ENCODE measurements around the gene MVB12B. TPM values are rescaled to one million over a fixed set of nuclear protein-coding genes. Genes with fewer than 3 reads are reported as not detected.

The MVB12B gene
- total RNA-seq, 2 donors from 2014 or later = 16.1 to 17.2 TPM

GRCh38 chr9:126301985-126302603, 24.5 kb upstream of the MVB12B start:
- peak; percentile 57 for ATAC-seq
- intact Hi-C loops (cut with DNase I, micrococcal nuclease) = loop anchor here in 1 of 2 donors (5.0 kb wide), 1 partner anchor 95 kb away; no protein-coding TSS in a partner anchor

GRCh38 chr9:126302730-126303129, 23.9 kb upstream of the MVB12B start:
- DNase-seq (no peak), ATAC-seq (no peak)
- intact Hi-C loops (cut with DNase I, micrococcal nuclease) = loop anchor here in 1 of 2 donors (5.0 kb wide), 1 partner anchor 95 kb away; no protein-coding TSS in a partner anchor

More at GRCh38 chr9:126301985-126302603, 24.5 kb upstream of the MVB12B start:
- peak in 1 of 2 donors; percentile 59 for DNase-seq

- DNase-seq = no peak
- ATAC-seq = peak; percentile 47
- intact Hi-C loops (cut with DNase I, micrococcal nuclease) = loop anchor here in 1 of 2 donors (5.0 kb wide), 1 partner anchor 94 kb away; no protein-coding TSS in a partner anchor
Observed at GRCh38 chr9:126303488-126303887, 23.1 kb upstream of the MVB12B start.

- intact Hi-C loops (cut with DNase I, micrococcal nuclease) = loop anchor here in 1 of 2 donors (5.0 kb wide), 1 partner anchor 93 kb away; no protein-coding TSS in a partner anchor
- ATAC-seq = no peak
- DNase-seq = no peak
Observed at GRCh38 chr9:126304207-126304970, 22.2 kb upstream of the MVB12B start.

- intact Hi-C loops (cut with DNase I, micrococcal nuclease) = loop anchor here in 1 of 2 donors (5.0 kb wide), 1 partner anchor 92 kb away; no protein-coding TSS in a partner anchor
- DNase-seq (no peak), ATAC-seq (no peak)
Observed at GRCh38 chr9:126304971-126305320, 21.7 kb upstream of the MVB12B start.

- DNase-seq (no peak), ATAC-seq (no peak)
- intact Hi-C loops (cut with DNase I, micrococcal nuclease) = no loop called here
Observed at GRCh38 chr9:126306071-126306647, 20.5 kb upstream of the MVB12B start.

- intact Hi-C loops (cut with DNase I, micrococcal nuclease) = no loop called here
- no peak for ATAC-seq
- DNase-seq = no peak
Observed at GRCh38 chr9:126307322-126308061, 19.1 kb upstream of the MVB12B start.

GRCh38 chr9:126309427-126310189, 17.0 kb upstream of the MVB12B start:
- no peak for ATAC-seq
- intact Hi-C loops (cut with DNase I, micrococcal nuclease) = loop anchor here in 1 of 2 donors (10.0 kb wide), 1 partner anchor 95 kb away; no protein-coding TSS in a partner anchor
- no peak for DNase-seq

GRCh38 chr9:126312584-126313551, 13.8 kb upstream of the MVB12B start:
- ATAC-seq = no peak
- intact Hi-C loops (cut with DNase I, micrococcal nuclease) = loop anchor here in 1 of 2 donors (10.0 kb wide), 1 partner anchor 92 kb away; no protein-coding TSS in a partner anchor
- DNase-seq = no peak

GRCh38 chr9:126316085-126316655, 10.5 kb upstream of the MVB12B start:
- intact Hi-C loops (cut with DNase I, micrococcal nuclease) = loop anchor here (5.0 to 10.0 kb wide), 2 partner anchors 71 to 89 kb away; no protein-coding TSS in a partner anchor
- DNase-seq (no peak), ATAC-seq (no peak)

- ATAC-seq = peak; percentile 85
- intact Hi-C loops (cut with DNase I, micrococcal nuclease) = loop anchor here (5.0 to 10.0 kb wide), 2 partner anchors 70 to 87 kb away; no protein-coding TSS in a partner anchor
- DNase-seq = peak in 1 of 2 donors; percentile 58
Observed at GRCh38 chr9:126317513-126317912, 9.1 kb upstream of the MVB12B start.

GRCh38 chr9:126318858-126319257, 7.8 kb upstream of the MVB12B start:
- intact Hi-C loops (cut with DNase I, micrococcal nuclease) = loop anchor here (5.0 to 10.0 kb wide), 2 partner anchors 68 to 86 kb away; no protein-coding TSS in a partner anchor
- DNase-seq (no peak), ATAC-seq (no peak)

GRCh38 chr9:126319671-126320070, 7.0 kb upstream of the MVB12B start:
- no peak for ATAC-seq
- DNase-seq = no peak
- intact Hi-C loops (cut with DNase I, micrococcal nuclease) = loop anchor here (5.0 to 10.0 kb wide), 2 partner anchors 68 to 85 kb away; no protein-coding TSS in a partner anchor

GRCh38 chr9:126320158-126320922, 6.3 kb upstream of the MVB12B start:
- ATAC-seq = no peak

GRCh38 chr9:126321742-126322141, 4.9 kb upstream of the MVB12B start:
- ATAC-seq = no peak
- DNase-seq = no peak
- intact Hi-C loops (cut with DNase I, micrococcal nuclease) = no loop called here

More at GRCh38 chr9:126320158-126320922, 6.3 kb upstream of the MVB12B start:
- intact Hi-C loops (cut with DNase I, micrococcal nuclease) = no loop called here
- DNase-seq = no peak

- intact Hi-C loops (cut with DNase I, micrococcal nuclease) = no loop called here
- ATAC-seq (no peak), DNase-seq (no peak)
Observed at GRCh38 chr9:126325821-126326220, 808 bp upstream of the MVB12B start.

Data from left colon (tissue), 2 donors.